MM.1S (cell line): ENCODE data around the gene HSPB8.

ENCODE experiments used
- CTCF ChIP-seq: fragments of 300-600 bp; sonication (generic); IDR thresholded peaks from 2 replicates; pipeline ENCODE4 v1.5.1; 2016; ENCODE audit warnings: antibody characterized with exemption, low read length, mixed read lengths
- EZH2phosphoT487 ChIP-seq: fragments of 300-600 bp; sonication (generic); IDR thresholded peaks from 2 replicates; pipeline ENCODE4 v1.6.1; 2018; ENCODE audit warnings: antibody characterized with exemption, low read length

GRCh38 chr12:119180380-119181040 is 1.8 kb downstream of the HSPB8 start:
- no peak for TF ChIP-seq EZH2phosphoT487
- TF ChIP-seq CTCF, result no peak
